OCI-LY1 (cell line): ENCODE results near the gene CPAMD8.

Experiments
- CTCF ChIP-seq: fragments of 200-600 bp; sonication (generic), shearing (Covaris generic); IDR thresholded peaks from 2 replicates; pipeline ENCODE4 v1.5.1; 2017; ENCODE audit warnings: mild to moderate bottlenecking, antibody characterized with exemption, low read length, moderate library complexity, mixed read lengths
- EZH2 ChIP-seq: fragments of 200-600 bp; sonication (generic), shearing (Covaris generic); IDR thresholded peaks from 2 replicates; pipeline ENCODE4 v1.8.0; 2017; ENCODE audit warnings: borderline replicate concordance, mixed run types, mild to moderate bottlenecking, antibody characterized with exemption, low read length, moderate library complexity, mixed read lengths

GRCh38 chr19:17058236-17058635 is 31.6 kb upstream of the CPAMD8 start:
- TF ChIP-seq CTCF (no peak), EZH2 (no peak)
